ENCODE measurements around the gene CCR7.

DNA sequence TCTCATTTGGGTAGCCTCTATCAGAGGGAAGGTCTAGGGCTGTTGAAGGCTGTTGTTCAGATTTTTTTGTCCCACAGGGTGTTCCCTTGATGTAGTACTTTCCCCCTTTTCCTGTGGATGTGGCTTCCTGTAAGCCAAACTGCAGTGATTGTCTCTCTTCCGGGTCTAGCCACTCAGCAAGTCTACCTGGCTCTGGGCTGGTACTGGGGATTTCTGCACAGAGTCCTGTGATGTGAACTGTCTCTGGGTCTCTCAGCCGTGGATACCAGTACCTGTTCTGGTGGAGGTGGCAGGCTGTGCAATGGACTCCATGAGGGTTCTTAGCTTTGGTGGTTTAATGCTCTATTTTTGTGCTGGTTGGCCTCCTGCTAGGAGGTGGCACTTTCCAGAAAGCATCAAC, 23.3 kb upstream of the CCR7 start:
- TF ChIP-seq, protein P1, sequence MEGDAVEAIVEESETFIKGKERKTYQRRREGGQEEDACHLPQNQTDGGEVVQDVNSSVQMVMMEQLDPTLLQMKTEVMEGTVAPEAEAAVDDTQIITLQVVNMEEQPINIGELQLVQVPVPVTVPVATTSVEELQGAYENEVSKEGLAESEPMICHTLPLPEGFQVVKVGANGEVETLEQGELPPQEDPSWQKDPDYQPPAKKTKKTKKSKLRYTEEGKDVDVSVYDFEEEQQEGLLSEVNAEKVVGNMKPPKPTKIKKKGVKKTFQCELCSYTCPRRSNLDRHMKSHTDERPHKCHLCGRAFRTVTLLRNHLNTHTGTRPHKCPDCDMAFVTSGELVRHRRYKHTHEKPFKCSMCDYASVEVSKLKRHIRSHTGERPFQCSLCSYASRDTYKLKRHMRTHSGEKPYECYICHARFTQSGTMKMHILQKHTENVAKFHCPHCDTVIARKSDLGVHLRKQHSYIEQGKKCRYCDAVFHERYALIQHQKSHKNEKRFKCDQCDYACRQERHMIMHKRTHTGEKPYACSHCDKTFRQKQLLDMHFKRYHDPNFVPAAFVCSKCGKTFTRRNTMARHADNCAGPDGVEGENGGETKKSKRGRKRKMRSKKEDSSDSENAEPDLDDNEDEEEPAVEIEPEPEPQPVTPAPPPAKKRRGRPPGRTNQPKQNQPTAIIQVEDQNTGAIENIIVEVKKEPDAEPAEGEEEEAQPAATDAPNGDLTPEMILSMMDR (IDR thresholded peaks at IDR 0.05; ENCODE audit: low read length), result no peak
- no peak for TF ChIP-seq EZH2 (optimal IDR thresholded peaks at IDR 0.05; ENCODE audit: low read depth, low read length)
